T-helper 1 cell treated with Interleukin-12 subunit alpha and Interleukin-12 subunit beta and Interleukin-4 antibody, amounts not matched to agents 30 ng/mL and 1 ng/mL, for 36 hours (primary cell): Measurements from ENCODE around the gene IL32. TPM values are rescaled to one million over a fixed set of nuclear protein-coding genes. Genes with fewer than 3 reads are reported as not detected.

Experiments used
- intact Hi-C: fragments of 100-400 bp; cut with micrococcal nuclease; formaldehyde crosslinking; loops from one replicate; pipeline ENCODE4 v1.15.1; 2024
- total RNA-seq: library from RNA; stranded (reverse); gene quantifications from 2 replicates; pipeline ENCODE4 v1.2.3, GENCODE V29; 2022

The IL32 gene
- total RNA-seq, 1 donor from 2014 or later, result 4,509 TPM

- intact Hi-C loops, result no loop called here
Observed at GRCh38 chr16:3086596-3087242, 21.3 kb downstream of the IL32 start.

- intact Hi-C loops, result no loop called here
Observed at GRCh38 chr16:3087243-3088235, 22.1 kb downstream of the IL32 start.

- intact Hi-C loops, result no loop called here
Observed at GRCh38 chr16:3088450-3088849, 23.0 kb downstream of the IL32 start.

GRCh38 chr16:3088925-3089716 lies 23.7 kb downstream of the IL32 start:
- intact Hi-C loops, result no loop called here

GRCh38 chr16:3089717-3090592 lies 24.5 kb downstream of the IL32 start:
- intact Hi-C loops, result no loop called here

GRCh38 chr16:3091551-3091950 lies 26.1 kb downstream of the IL32 start:
- intact Hi-C loops, result no loop called here

- intact Hi-C loops, result no loop called here
Observed at GRCh38 chr16:3092501-3092941, 27.1 kb downstream of the IL32 start.

- intact Hi-C loops, result loop anchor here (1.0 kb wide), 1 partner anchor 19 kb away; no protein-coding TSS in a partner anchor
Observed at GRCh38 chr16:3094289-3095027, 29.0 kb downstream of the IL32 start.

- intact Hi-C loops, result loop anchor here (1.0 kb wide), 3 partner anchors 28 to 70 kb away; no protein-coding TSS in a partner anchor
Observed at GRCh38 chr16:3095869-3096268, 30.4 kb downstream of the IL32 start.

GRCh38 chr16:3096362-3096761 lies 30.9 kb downstream of the IL32 start:
- intact Hi-C loops, result loop anchor here (1.0 kb wide), 3 partner anchors 28 to 70 kb away; no protein-coding TSS in a partner anchor

- intact Hi-C loops, result no loop called here
Observed at GRCh38 chr16:3097266-3097665, 31.8 kb downstream of the IL32 start.

GRCh38 chr16:3098459-3099394 lies 33.3 kb downstream of the IL32 start, which contains the start of gene ZSCAN10:
Gene ZSCAN10, minus strand, starts transcription at chr16:3099294. Its CDS starts 6,357 bp downstream, at chr16:3092937.
- intact Hi-C loops, result no loop called here

- intact Hi-C loops, result no loop called here
Observed at GRCh38 chr16:3099395-3099731, 33.9 kb downstream of the IL32 start.

GRCh38 chr16:3099732-3100499 lies 34.5 kb downstream of the IL32 start:
- intact Hi-C loops, result loop anchor here (1.0 to 2.0 kb wide), 7 partner anchors 24 to 79 kb away; partner anchors contain the start of gene TNFRSF12A

- intact Hi-C loops, result loop anchor here (2.0 kb wide), 3 partner anchors 42 to 80 kb away; partner anchors contain the start of gene TNFRSF12A
Observed at GRCh38 chr16:3101018-3101840, 35.8 kb downstream of the IL32 start.

GRCh38 chr16:3101841-3102470 lies 36.5 kb downstream of the IL32 start:
- intact Hi-C loops, result loop anchor here (2.0 kb wide), 3 partner anchors 43 to 81 kb away; partner anchors contain the start of gene TNFRSF12A
